Activated CD4-positive, alpha-beta T cell treated with anti-CD3 and anti-CD28 coated beads for 24 hours (primary cell): ENCODE data around the gene PPP4C.
A peak's percentile ranks its signal among the peaks of the same experiment; 100 is the strongest.
"Not testable (repeated sequence)": the region's sequence is repeated elsewhere in the genome, so short reads cannot be mapped to it uniquely, and the experiment has no call there.

ENCODE experiments used
- DNase-seq, 2 donors: peaks; one replicate each; pipeline ENCODE4 v3.0.0-alpha.2; 2020; ENCODE audit warnings: low read depth in 2 of 2

The PPP4C gene

DNA sequence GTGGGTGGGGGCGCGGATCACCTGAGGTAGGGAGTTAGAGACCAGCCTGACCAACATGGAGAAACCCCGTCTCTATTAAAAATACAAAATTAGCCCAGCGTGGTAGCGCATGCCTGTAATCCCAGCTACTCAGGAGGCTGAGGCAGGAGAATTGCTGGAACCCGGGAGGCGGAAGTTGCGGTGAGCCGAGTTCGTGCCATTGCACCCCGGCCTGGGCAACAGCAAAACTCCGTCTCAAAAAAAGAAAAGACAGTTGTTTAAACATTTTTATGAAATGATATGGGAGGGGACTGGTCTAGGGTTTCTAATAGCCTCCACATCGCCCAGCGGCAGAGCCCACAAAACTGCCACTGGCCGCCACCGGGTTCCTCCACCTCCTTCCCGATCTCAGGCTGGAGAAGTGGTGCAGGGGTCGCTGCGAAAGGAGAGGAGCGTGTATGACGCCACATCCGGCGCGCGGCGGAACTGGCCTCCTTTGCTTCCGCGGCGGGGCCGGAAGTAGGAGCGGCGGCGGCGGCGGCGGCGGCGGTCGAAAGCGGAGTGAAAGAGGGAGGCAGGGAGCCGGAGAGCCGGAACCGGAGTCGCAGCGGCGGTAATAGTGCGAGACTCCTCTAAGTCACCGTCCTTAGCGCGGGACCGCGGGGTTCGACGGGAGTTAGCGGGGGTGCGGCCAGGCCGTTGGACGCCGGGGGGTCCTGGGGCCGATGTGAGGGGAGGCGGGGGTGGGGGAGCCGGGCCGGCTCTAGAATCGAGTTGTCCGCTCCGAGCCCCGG, at the start of gene PPP4C:
PPP4C (plus strand) TSS at position 492 of the 773 bp plus-strand sequence. CDS start 384 bp downstream, outside the sequence.
- DNase-seq, result peak; percentile 86 to 87

GRCh38 chr16:30026449-30026848, 49.3 kb upstream of the PPP4C start:
- DNase-seq, result no peak

GRCh38 chr16:30027588-30028437, 48.0 kb upstream of the PPP4C start:
- DNase-seq, result no peak

GRCh38 chr16:30028438-30029076, 47.2 kb upstream of the PPP4C start:
- no peak for DNase-seq

- no peak for DNase-seq
Measured at GRCh38 chr16:30030011-30030685, 45.6 kb upstream of the PPP4C start.

DNA sequence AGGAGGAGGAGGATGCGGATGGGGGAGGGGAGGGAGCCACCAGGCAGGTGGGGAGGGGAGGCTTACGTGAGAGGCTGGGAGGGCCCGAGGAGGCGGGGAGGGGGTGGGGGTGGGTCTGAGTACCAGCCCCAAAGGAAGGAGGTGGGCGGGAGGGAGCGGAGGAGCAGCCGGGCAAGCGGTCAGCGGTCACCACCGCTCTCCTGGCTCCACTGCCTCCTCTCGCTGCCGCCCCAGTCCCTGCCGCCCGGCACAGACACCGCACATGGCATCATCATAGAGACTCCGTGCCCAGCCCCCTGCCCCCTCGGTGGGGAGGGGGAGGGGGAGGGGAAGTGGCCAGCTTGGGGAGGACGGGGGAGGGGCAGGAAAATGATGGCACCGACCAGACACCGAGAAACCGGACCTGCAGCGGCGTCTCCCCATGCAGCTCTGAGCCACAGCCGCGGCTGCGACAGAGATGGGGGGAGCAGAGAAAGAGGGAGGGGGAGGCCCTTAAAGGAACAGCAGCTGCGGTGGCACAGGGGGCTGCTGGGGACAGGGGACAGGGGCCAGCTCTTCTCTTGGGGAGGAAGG, 44.9 kb upstream of the PPP4C start, which contains the start of gene TLCD3B:
TLCD3B (minus strand) TSS at position 431 of the 573 bp plus-strand sequence. CDS start 744 bp downstream, outside the sequence.
- DNase-seq, result no peak

GRCh38 chr16:30031477-30031918, 44.3 kb upstream of the PPP4C start:
- DNase-seq, result no peak

GRCh38 chr16:30032083-30032819, 43.5 kb upstream of the PPP4C start:
- peak; percentile 47 for DNase-seq

DNA sequence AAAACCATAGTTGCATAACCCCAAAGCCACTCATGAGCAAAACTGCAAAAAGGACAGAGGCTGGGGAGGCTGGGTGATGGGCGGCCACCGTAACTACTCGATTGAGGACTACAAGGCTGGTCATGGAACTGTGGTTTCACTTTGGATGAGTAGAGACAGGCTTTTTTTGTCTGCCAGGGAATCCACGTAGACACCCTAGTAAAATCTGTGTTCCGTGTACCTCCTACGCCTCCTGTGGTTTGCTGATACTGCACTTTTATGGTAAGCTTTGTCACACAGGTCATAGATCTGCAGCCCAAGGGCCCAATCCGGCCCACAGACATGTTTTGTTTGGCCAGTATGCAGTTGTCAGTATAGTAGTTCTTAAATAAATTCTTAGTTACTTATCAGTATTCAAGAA, 42.5 kb upstream of the PPP4C start:
- DNase-seq, result no peak

- DNase-seq, result no peak
Measured at GRCh38 chr16:30040221-30040620, 35.6 kb upstream of the PPP4C start.

DNA sequence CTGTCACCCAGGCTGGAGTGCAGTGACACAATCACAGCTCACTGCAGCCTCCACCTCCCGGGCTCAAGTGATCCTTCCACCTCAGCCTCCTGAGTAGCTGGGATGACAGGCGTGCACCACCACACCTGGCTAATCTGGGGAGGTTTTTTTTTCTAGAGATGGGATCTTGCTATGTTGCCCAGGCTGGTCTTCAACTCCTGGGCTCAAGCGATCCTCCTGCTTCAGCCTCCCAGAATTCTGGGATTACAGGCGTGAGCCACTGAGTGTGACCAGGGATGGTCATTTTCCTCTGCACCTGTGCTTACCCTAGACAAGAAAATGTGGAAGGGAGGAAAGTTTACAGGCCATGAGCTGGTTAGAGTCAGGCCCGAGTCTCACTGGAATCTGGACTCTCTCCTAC, 35.1 kb upstream of the PPP4C start:
- not testable (repeated sequence) for DNase-seq

DNA sequence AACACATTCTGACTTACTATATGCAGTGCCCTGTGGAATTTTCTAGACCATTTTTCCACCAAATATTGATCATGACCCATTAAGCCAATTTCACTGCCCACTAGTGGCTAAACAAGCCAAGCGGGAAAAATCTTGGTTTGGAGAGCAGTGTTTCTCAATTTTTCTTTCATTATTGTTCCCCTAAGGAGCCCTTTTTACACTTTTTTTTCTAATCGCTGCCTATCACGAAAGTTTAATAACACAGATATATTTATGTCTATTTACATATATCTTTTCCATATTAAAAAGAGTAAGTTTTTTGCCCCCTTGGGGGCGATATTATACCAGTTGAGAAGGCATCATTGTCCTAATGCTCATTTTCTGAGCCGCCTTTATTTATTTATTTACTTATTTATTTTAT, 34.0 kb upstream of the PPP4C start:
- DNase-seq, result no peak

DNA sequence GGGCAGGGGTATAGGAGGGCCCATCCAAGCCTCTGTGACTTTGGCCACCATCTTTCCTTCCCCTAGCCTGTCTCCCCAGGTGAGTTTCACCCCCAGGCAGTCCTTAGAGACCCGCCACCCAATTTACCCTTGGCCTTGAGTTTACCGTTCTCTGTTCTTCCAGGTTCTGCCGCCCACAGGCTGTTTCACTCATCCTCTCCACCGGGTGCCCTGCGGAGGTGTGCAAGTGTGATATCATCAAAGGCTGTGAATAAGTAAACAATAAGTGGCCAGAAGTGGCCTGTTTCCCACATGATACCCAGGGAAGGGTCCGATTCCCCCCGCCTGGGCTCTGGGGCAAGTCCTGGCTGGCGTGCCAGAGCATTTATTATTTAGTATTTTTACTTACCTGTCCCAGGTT, 29.6 kb upstream of the PPP4C start:
- no peak for DNase-seq

GRCh38 chr16:30046588-30046987, 29.2 kb upstream of the PPP4C start:
- no peak for DNase-seq

- DNase-seq, result no peak
Measured at GRCh38 chr16:30049871-30050270, 25.9 kb upstream of the PPP4C start.

DNA sequence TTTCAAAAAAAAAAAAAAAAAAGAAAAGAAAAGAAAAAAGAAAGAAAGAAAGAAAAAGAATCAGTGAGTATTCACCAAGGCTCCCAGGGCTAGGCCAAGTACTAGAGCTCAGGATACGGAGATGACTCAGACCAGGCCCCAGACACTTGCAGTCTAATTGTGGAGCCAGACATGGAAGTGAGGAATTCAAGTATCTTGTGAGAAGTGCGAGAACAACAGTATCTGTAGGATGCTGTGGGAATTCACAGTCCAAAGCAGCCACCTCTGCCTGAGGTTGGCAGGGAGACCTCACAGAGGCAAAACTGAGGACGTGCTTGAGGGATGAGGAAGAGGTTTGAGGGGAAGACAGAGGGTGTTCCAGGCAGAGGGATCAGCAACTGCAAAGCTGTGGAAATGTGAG, 24.3 kb upstream of the PPP4C start:
- no peak for DNase-seq

DNA sequence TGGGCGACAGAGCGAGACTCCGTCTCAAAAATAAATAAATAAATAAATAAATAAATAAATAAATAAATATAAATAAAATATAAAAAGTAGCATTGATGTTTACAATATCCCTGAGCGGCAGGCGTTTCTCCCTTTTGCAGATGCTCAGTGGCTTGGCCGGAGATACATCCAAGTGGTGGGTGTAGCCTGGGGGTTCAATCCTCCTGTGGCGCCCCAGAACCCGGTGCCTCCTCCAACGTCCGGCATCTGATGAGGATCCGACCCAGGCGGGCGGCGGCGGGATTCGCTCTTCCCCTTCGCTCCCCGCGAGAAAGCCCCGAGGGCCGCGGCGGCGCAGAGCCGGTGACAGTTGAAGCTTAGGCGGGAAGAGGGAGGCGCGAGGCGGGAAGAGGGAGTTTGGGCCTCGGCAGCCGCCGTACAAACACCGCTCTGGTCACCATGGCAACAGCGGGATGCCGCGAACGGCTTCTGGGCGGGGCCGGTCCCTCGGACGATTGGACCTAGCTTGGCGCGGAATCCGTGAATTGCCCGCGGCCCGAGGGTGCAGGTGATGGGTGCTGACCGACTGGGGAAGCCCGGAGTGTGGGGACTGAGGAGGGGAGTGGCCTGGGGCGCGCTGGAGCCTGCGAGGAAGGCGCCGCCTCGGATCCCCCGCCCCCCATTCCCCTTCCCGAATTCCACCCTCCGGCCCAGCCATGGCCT, 23.0 kb upstream of the PPP4C start:
- DNase-seq, result peak; percentile 87 to 95

DNA sequence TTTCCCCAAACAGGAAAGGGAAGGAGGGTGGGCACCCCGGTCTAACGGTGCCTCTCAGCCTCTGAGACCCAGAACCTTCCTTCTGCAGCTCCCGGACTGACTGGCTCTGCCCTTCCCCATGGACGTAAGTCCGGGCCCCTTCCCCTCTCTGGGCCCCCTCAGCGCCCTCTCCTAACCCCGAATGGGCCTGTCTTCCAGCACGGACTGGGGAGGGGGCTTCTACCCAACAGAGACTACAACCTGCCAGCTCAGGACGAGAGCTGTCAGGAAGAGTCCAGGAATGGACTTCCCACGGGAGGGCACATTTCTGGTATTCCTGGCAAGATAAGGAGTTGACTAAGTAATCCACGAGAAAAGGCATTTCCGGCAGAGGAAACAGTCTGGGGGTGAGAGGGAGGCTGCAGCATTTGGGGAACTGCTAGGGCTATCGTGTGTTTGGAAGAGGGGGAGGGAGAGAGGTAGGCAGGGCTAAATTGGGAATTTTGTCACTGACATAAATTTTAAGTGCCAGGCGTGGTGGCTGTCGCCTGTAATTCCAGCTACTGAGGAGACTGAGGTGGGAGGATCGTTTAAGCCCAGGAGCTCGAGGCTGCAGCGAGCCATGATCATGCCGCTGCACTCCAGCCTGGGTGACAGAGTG, 22.3 kb upstream of the PPP4C start:
- DNase-seq, result no peak

DNA sequence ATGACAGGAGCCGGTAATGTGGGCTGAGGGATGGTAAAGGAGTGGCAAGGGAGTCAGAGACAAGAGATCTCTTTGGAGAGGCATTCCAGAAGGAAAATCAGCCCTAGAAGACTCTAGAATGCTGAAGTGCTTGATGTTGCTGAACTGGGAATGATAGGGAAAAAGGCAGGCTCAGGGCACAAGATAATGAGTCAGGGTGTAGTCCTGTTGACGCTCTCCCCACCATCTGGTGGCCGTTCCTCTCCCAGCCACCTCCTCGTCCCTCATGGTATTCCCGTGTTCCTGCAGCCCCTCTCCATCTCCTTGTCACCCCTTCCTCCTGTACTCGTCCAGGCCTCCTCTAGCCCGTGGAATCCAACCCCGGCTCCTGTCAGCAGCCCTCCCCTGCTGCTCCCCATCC, 21.3 kb upstream of the PPP4C start:
- no peak for DNase-seq
